Cardiac atrium fibroblast (primary cell): ENCODE results near the gene ALAS2. TPM values are rescaled to one million over a fixed set of nuclear protein-coding genes. Genes with fewer than 3 reads are reported as not detected.

ENCODE experiments used
- total RNA-seq: library from RNA; depleted of rRNA; stranded (reverse); fragments of >200 nt; gene quantifications from 2 replicates; pipeline ENCODE4 v1.2.3, GENCODE V29; 2015

ALAS2 gene, protein sequence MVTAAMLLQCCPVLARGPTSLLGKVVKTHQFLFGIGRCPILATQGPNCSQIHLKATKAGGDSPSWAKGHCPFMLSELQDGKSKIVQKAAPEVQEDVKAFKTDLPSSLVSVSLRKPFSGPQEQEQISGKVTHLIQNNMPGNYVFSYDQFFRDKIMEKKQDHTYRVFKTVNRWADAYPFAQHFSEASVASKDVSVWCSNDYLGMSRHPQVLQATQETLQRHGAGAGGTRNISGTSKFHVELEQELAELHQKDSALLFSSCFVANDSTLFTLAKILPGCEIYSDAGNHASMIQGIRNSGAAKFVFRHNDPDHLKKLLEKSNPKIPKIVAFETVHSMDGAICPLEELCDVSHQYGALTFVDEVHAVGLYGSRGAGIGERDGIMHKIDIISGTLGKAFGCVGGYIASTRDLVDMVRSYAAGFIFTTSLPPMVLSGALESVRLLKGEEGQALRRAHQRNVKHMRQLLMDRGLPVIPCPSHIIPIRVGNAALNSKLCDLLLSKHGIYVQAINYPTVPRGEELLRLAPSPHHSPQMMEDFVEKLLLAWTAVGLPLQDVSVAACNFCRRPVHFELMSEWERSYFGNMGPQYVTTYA
- not detected in 2 replicates for total RNA-seq

DNA sequence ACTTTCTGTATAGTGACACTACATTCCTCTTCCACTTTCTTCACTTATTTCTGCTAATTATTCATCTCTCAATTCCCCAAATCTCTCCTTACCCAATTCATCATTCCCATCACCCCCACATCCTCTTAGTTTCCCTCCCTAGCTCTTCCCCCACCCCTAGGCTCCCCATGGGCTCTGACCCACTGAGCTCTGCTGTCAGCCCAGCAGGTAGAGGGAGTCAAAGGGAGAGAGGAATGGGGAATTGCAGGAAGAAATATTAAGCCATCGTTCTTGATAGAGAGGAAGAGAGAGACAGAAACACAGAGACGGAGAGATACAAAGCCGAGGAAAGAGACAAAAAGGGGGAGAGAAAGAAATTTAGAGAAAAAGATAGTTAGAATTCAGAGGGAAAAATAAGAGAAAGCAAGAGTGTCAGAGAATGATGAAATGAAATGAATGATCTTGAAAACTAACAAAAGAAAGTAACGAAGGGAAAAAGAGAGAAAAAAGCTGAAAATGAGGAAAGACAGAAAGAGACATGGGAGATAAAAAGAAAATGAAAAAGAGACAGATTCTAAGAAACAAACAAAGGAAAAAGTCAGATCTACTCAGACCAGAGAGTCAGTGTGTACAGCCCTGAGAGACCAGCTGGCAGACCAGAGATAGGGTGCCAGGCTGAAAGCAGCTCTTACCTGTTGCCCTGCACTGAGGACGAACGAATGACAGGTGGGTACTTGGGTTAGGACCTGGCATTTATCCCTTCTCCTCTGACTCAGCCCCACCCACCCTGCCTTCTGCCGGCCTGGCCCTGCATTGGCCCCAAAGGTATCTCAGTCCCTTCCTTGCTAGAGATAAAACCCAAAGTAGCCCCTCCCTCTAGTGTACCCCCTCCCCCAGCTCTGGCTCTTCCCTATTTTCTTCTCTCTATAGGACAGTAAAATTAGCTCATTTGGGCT is at the start of gene ALAS2:
ALAS2 (minus strand) TSS at position 707 of the 935 bp plus-strand sequence. CDS start 4,977 bp downstream, outside the sequence.

DNA sequence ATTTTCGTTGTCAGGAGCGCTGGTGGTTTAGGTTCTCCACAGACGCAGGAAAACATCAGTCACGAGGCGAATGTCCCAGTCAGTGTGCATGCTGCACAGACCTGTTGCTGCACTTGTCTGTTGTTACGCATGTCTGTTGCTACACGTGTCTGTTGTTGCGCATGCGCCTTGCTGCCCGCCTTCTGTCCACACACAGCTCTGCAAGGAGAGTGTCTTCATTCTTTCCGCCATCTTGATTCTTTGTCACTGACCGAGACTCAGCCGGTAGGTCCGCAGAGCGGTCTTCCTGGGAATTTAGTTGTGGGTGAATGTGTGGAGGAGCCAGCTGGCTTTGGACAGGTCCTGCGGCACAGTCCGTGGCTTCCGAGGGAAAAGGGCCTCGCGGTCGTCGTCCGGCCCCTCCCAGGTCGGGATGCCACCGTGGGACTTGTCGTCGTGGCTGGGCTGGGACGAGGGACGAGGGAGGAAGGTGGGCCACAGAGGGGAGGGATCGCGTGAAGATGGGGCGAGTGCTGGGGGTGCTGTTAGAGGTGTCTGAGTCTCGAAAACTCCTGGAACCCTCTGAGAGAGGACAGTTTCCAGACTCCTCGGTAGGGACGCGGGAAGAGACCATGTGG is 44.2 kb upstream of the ALAS2 start, which contains the start of gene PAGE2B:
PAGE2B (plus strand) TSS at position 180 of the 617 bp plus-strand sequence. CDS start 1,012 bp downstream, outside the sequence.

DNA sequence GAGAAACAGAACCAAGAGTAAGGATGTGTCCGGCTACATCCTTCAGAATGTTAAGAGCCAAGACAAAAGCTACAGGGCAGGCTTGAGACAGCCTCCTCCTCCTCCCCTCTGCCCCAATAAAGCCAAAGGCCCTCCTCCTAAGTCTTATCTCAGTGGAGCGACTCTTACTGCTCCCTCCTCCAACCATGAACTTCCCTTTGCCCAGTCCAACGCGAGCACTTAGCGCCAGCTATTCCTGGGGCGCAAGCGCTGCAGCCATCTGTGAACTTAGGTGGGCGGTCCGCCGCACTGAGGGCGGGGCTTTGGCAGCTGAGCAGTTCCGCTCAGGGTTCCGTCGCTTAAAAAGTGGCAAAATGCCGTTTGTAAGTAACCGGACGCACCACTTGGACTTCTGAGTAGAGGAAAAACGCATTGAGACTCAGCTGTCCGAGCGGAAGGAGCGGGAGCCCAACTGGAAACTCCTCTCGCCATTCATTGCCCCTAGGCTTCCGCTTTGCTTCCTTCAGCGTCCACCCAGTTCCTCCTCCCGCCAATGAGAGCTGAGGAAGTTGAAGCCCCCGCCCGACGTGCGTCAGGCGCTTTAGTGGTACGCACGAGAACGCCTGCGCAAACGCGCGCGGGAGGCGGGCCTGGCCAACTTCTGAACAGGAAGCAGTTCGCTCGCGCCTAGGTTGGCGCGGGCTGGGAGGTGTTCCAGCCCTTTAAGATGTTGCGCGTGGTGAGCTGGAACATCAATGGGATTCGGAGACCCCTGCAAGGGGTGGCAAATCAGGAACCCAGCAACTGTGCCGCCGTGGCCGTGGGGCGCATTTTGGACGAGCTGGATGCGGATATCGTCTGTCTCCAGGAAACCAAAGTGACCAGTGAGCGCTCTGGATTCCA is 30.8 kb downstream of the ALAS2 start, which contains the start of gene APEX2:
APEX2 (plus strand) TSS at position 647 of the 882 bp plus-strand sequence; CDS start at position 707, 60 bp downstream.

DNA sequence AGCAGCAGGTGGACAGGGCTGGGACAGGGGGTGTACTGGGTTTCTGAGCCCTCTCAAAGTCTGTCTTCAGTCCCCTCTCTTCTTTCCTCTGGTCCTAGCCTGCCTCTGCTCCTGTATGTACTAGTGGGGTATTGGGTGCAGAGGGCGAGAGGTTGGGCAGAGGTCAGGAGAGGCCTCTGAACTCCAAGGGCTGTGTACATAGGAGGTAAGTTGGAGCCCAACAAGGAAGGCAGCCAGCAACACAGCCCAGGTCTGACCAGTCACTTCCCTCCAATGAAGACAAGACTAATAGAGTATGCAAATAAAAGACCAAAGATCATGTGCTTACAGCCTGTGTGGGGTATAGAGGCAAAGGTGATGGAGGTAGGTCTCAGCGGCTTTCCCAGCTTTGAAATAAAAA is 36.7 kb downstream of the ALAS2 start, which contains the start of gene PFKFB1:
PFKFB1 (minus strand) TSS at position 90 of the 400 bp plus-strand sequence. CDS start 181 bp downstream, outside the sequence.

Other genes with a start within 250 kb of the ALAS2 start
- gene ITIH6, start 232.7 kb downstream of the ALAS2 start, total RNA-seq = not detected in 2 replicates
- gene MAGED2, start 223.2 kb downstream of the ALAS2 start, total RNA-seq = 291 and 376 TPM in 2 replicates
- gene TRO, start 110.2 kb downstream of the ALAS2 start, total RNA-seq = 4.9 and 9.9 TPM in 2 replicates
- not detected in 2 replicates for gene PFKFB1, start 36.8 kb downstream of the ALAS2 start, total RNA-seq
- 11.2 and 12.3 TPM in 2 replicates for gene APEX2, start 30.6 kb downstream of the ALAS2 start, total RNA-seq
- gene PAGE2B, start 44.1 kb upstream of the ALAS2 start, total RNA-seq = not detected in 2 replicates
- not detected in 2 replicates for gene PAGE2, start 58.0 kb upstream of the ALAS2 start, total RNA-seq
- not detected in 2 replicates for gene PAGE5, start 189.4 kb upstream of the ALAS2 start, total RNA-seq
- gene PAGE3, start 233.9 kb upstream of the ALAS2 start, total RNA-seq = not detected in 2 replicates